ENCODE data around the gene TMEM222.

Gene TMEM222

DNA sequence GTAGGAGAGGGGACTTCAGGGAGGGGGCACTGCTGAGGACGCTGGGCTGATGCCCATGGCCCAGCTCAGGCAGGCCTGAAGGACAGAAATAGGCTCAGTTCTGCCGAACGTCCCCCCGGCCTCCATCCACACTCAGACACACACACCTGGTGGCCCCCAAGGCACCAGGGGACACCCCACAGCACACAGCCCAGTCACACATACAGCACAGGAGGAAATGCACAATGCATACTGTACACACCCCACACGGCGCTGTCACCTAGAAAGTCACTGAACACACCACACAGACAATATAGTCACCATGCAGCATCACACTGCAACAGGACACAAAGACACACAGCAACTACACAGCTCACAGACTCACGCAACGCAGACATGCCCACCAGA, 20.4 kb downstream of the TMEM222 start:
- ATAC-seq: peak; percentile 74 to 75

DNA sequence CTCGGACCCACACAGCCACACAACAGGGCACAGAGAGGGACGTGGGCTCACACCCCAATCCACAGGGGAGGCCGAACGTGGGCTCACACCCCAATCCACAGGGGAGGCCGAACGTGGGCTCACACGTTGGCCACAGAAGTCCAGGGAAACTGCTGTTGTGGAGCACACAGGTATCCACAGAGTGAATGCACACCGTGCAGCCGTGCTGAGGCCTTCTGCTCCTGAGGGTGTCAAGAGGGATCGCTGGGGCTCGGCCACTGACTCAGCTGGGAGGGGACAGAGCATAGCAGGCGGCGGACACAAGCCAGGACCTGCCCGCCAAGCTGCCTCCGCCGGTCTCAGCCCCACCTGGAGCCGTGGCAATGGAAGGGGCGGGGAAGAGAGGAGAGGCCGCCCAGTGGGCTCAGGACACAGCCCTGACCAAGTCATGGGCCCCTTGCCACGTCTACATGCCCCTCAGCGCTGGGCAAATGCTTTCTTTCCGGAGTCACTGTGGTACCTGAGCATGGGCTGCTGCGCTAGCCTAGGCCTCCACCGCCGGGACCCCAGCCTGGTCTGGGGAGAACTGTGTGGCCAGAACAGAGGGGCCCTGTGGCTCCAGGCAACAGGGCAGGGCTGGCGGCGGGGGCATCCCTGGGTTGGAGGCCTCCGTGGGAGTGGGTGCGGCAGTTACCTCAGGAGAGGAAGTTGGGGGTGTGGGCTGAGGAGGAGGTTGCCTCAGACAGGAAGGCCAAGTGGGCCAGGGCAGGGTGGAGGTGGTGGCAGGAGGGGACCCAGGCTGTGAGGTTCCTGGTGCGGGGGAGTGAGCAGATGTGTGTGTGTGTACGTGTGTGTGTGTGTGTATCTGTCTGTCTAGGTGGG, 21.0 kb downstream of the TMEM222 start:
- ATAC-seq: peak; percentile 57 to 62

GRCh38 chr1:27343639-27344025, 21.7 kb downstream of the TMEM222 start:
- ATAC-seq: no peak

GRCh38 chr1:27345272-27345671, 23.3 kb downstream of the TMEM222 start:
- ATAC-seq: no peak

DNA sequence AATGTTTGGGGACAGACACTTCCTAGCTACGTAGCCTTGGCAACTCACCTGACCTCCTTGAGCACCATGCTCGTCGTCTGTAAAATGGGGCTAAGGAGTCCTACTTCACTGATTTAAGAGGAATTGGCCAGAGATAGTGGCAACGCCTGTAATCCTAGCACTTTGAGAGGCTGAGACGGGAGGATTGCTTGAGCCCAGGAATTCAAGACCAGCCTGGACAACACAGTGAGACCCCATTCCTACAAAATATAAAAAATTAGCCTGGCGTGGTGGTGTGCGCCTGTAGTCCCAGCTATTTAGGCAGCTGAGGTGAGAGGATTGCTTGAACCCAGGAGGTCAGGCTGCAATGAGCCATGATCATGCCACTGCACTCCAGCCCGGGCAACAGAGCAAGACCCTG, 24.4 kb downstream of the TMEM222 start:
- no peak for ATAC-seq

- no peak for ATAC-seq
Observed at GRCh38 chr1:27346991-27347624, 25.1 kb downstream of the TMEM222 start.

DNA sequence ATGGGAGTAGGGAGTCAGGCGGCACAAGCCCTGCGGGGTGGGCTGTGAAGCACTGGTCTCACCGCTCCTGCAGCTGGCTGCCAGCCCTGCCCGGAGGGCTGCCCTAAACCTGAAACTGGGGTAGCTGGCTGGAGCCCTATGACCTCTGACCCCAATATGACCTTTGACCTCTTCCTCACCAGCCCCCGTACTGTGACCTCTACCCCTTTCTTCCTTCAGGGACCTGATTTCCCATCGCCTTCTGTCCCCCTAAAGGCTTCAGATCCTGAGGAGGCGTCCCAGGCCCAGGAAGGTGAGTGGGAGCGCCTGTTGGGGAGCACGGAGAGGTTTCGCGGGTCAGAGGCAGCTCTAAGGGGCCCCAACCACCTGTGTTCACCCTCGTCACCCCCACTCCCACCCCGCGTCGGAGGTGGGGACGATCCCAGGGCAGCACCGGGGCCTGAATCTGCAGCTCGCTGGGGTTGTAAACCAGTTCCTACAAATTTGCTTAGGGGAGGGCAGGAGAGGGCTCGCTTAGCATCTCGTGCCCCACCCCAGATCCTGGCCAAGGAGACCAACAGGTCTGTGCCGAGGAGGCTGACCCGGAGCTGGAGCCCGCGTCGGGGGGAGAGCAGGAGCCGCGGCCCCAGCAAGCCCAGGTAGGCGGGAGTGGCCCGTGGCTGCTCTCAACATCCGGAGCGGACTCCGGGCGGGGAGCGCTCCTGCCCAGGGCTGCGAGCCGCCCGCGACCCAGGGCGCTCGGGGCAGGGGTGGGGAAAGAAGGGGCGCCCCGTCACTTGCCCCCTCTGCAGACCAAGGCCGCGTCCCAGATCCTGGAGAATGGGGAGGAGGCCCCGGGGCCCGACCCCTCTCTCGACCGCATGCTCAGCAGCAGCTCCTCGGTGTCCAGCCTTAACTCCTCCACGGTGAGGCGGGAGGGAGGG, 27.2 kb downstream of the TMEM222 start:
- peak; percentile 72 to 74 for ATAC-seq

DNA sequence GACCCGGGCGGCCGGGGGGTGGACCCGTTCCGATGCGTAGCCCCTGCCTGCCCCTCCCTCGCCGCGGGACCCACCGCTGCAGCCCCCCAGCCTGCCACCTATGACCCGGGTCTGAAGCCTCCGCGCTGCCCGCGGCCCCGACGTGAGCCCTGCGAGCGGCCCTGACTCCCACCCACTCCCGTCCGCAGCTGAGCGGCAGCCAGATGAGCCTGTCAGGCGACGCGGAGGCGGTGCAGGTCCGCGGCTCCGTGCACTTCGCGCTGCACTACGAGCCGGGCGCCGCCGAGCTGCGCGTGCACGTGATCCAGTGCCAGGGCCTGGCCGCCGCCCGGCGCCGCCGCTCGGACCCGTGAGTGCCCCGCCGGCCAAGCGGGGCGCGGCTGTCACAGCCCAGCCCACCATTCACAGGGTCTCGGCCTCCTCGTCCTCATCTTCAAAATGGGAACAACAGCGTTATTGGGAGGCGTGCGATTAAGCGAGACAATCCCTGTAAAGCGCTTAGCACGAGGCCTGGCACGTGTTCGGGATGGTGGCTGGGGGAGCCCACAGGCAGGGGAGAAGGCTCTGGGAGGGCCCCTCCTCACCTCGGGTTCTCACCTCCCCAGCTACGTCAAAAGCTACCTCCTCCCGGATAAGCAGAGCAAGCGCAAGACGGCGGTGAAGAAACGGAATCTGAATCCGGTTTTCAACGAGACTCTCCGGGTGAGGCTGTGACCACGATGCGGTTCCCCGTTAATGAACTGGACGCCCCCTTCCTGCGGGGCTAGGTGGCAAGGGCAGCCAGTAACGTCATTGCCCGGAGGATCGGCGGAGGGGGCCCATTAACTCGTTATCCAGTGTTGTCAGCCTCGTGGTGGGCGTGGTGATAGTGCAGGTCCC, 28.1 kb downstream of the TMEM222 start:
- ATAC-seq: peak; percentile 33 to 52

- no peak for ATAC-seq
Observed at GRCh38 chr1:27350663-27351540, 28.9 kb downstream of the TMEM222 start.

GRCh38 chr1:27351541-27352107, 29.7 kb downstream of the TMEM222 start:
- no peak for ATAC-seq

DNA sequence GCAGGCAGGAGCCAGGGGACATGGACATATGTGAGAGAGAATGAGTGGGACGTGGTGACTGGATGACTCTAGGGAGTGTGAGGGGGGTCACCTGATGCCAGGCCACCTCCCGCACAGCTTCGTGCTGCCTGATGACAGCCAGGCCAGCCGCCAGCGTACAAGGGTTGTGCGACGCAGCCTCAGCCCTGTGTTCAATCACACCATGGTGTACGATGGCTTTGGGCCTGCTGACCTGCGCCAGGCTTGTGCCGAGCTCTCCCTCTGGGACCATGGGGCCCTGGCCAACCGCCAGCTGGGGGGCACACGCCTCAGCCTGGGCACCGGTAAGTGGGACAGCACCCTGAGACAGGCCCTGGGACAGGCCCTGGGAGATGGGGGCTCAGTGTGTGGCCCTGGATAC, 31.2 kb downstream of the TMEM222 start:
- ATAC-seq: no peak

DNA sequence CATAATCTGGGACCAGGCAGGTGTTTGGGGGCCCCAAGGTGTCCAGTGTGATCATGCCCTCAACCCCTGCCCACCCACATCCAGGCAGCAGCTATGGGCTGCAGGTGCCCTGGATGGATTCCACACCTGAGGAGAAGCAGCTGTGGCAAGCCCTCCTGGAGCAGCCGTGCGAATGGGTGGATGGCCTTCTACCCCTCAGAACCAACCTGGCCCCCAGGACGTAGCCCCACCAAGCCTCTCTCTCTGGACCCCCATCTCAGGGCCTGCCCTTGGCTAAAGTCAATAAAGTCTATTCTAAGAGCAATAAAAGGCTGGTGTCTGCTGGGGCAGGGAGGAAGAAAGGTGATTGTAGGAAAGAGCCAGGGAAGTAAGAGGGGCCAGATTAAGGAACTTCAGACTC, 31.7 kb downstream of the TMEM222 start:
- ATAC-seq: no peak

DNA sequence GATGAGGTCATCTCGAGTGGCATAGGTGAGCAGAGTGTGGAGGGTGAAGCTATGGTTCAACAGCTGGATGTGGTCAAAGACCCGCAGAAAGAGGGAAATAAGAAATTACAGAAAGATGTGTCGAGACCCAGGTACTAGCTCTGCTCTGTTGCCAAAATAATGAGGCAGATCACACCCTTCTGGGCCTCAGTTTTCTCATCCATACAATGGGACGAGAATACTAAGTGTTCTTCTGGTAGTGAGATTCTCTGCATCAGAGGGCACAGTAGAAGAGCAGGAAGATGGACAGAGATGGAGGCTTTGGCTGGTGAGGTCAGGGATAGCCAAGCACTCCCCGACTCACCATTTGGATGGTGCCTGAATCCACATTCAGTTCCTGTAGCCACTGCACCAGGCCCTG, 33.7 kb downstream of the TMEM222 start:
- ATAC-seq: no peak

DNA sequence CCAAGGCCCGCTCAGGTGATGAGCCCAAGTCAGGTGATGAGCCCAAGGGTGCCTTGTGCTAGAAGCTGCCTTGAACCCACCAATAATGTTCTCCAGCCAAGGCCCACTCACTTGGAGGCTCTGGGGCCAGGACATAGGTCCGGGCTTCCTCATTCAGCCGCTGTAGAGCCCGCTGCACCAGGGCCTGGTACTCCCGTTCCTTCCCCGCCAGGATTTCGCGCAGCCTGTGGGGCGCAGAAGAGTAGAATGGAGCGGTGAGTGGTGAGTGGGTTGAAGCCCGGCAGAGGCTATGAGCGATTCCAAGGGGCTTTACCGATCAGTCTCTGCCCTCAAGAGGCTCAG, 34.3 kb downstream of the TMEM222 start:
- no peak for ATAC-seq

GRCh38 chr1:27356619-27357280, 34.8 kb downstream of the TMEM222 start:
- ATAC-seq: peak; percentile 68 to 80

DNA sequence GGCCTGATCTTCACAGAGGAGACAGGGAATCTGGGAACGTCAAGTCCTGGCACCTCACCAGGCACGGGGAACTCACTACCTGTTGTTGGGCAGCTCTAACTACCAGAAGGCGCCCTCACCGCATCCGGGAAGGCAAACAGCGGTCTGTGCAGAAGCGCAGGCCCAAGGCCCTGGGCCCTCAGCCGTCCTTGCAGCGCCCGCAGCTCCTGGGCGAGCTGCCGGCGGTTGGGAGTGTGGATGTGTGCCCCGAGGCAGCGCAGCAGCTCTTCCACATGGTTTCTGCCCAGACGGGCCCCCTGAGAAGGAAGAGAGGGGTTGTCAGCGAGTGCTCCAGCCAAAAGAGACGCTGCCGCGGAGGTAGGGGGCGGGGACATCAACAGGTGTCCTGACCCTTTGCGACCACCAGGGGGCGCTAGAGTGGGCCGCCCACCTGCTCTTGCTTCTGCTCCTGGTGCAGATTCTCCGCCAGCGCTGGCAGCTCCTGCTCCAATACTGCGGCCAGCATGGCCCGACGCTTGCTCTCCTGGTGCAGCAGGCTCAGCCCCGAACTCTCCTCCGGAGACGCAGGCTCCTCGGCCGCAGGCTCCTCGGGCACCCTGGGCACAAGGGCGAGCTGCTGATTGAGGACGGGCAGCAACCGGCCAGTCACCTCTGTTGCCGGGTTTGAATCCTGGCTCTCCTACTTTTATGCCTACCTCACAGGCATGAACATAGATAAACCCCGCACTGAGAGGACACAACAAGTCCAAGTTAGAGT, 35.5 kb downstream of the TMEM222 start:
- ATAC-seq: peak; percentile 62 to 64

DNA sequence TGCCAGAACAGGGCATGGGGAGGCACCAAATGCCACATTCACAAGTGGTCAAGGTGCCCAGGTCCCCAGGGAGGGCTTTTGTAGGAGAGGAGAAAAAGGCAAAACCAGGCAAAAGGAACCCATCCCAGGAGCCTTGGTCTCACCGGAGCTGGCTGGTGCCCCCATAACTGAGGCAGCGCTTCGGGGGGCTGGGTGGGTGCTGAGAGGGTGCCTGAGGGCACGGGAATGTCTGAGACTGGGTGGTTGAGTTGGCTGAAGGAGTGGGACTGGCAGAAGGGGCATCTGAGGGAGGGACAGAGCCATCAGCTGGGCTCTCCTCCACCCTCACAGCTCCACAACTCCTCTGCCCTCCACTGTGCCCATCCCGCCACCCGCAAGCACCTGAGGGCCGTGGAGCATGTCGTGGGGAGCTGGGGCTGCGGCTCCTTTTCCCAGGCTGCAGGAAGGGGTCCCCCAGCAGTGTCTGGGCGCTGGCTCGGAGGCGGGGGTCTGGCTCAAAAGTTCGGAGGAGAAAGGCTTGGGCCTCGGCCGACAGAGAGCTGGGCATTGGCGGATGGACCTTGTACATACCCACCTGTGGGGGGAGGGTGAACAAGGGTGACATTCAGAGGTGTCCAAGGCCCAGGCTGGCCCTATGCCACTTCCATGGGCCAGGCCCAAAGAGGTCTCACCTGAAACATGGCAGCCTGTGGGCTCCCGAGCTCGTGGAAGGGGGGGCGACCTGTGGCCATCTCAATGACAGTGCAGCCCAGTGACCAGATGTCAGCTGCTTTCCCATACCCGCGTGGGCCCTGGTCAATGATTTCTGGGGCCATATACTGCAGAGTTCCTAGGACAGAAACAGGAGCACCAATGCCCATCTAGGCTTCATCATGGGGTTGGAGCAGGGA, 36.3 kb downstream of the TMEM222 start:
- no peak for ATAC-seq

DNA sequence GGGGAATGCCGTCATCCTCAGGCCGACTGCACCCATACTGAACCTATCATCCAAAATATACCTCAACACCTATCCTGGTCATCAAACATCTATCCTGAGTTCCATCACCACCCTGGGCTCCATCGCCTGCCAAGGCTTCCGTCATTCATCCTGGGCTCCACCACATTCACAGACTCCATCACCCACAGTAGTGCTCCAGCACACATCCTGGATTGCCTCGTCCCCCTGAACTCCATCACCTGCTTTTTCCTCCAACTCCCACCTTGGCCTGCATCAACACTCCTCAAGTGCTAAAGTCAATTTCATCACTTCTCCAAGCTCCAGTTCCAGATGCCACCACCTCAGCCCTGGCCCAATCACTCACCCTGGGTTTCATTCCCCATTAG, 37.0 kb downstream of the TMEM222 start:
- no peak for ATAC-seq

DNA sequence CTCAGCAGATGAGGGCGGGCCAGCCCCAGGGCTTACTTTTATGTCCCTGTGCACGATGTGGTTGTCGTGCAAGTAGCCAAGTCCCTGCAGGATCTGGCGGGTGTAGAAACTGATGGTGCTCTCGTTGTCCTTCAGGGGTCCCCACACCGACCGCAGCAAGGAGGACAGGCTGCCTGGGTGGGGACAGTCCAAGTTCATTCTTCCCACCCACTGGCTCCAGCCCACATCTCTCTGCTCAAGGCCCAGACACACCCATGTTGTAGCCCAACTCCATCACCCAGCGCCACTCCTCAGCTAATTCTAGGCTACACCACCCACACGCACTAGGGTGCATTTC, 37.8 kb downstream of the TMEM222 start:
- no peak for ATAC-seq
